Heart left ventricle (tissue), 16 donors: Measurements from ENCODE around the gene NCKAP1. TPM values are rescaled to one million over a fixed set of nuclear protein-coding genes. Genes with fewer than 3 reads are reported as not detected.
"Not testable (repeated sequence)": the region's sequence is repeated elsewhere in the genome, so short reads cannot be mapped to it uniquely, and the experiment has no call there.

ENCODE experiments used
- ATAC-seq, 4 donors: fragments of 200-7000 bp; cut with Tn5 transposase; one replicate each; pipeline ENCODE4 v1.9.1; 2020 to 2022; ENCODE audit warnings: moderate library complexity in 4 of 4, mild to moderate bottlenecking in 3 of 4, moderate number of reproducible peaks in 1 of 4
- DNase-seq, 5 donors: peaks; one replicate each; pipeline ENCODE4 v3.0.0-alpha.2; 2020
- H3K27ac ChIP-seq, 12 donors: fragments of 200-600 bp; sonication (generic) in 4 of 12; one replicate each; pipeline versions ENCODE4 v1.5.0 to v1.8.0; 2016 to 2022; ENCODE audit warnings: mild to moderate bottlenecking in 2 of 12
- H3K27me3 ChIP-seq, 9 donors: fragments of 200-600 bp; sonication (generic) in 2 of 9; one replicate each; pipeline versions ENCODE4 v1.5.1 to v1.8.0; 2016 to 2022; ENCODE audit warnings: mild to moderate bottlenecking in 3 of 9
- H3K36me3 ChIP-seq, 9 donors: fragments of 200-600 bp; sonication (generic) in 2 of 9; one replicate each; pipeline versions ENCODE4 v1.5.0 to v1.8.0; 2018 to 2022; ENCODE audit warnings: mild to moderate bottlenecking in 2 of 9
- H3K4me1 ChIP-seq, 12 donors: fragments of 200-600 bp; sonication (generic) in 4 of 12; one replicate each; pipeline versions ENCODE4 v1.5.0 to v1.8.0; 2016 to 2022; ENCODE audit warnings: mild to moderate bottlenecking in 3 of 12
- H3K4me3 ChIP-seq, 12 donors: fragments of 200-600 bp; sonication (generic) in 4 of 12; one replicate each; pipeline versions ENCODE4 v1.5.0 to v1.8.0; 2017 to 2022; ENCODE audit warnings: mild to moderate bottlenecking in 9 of 12, moderate library complexity in 4 of 12
- H3K9me3 ChIP-seq, 12 donors: fragments of 200-600 bp; sonication (generic) in 4 of 12; one replicate each; pipeline versions ENCODE4 v1.5.0 to v1.8.0; 2016 to 2022; ENCODE audit warnings: mild to moderate bottlenecking in 1 of 12
- CTCF ChIP-seq, 12 donors: fragments of 200-600 bp; sonication (generic) in 4 of 12; IDR thresholded peaks; one replicate each; pipeline versions ENCODE4 v1.5.0 to v1.8.0; 2018 to 2022; ENCODE audit warnings: antibody characterized with exemption in 12 of 12, mild to moderate bottlenecking in 5 of 12
- POLR2A ChIP-seq, 2 donors: fragments of 450-650 bp; IDR thresholded peaks; one replicate each; pipeline ENCODE4 v1.6.1; 2017; ENCODE audit warnings: antibody characterized with exemption in 2 of 2, mild to moderate bottlenecking in 2 of 2, moderate library complexity in 2 of 2
- WGBS, 4 donors: extraction: QIAGEN DNeasy Blood & Tissue Kit in 2 of 4; methylation state at CpG; one replicate each; pipeline versions ENCODE4 v1.1.5 to v1.1.7; 2013 to 2018; 5-methylcytosine and 5-hydroxymethylcytosine counted together
- intact Hi-C, 10 donors: fragments of 100-400 bp; cut with DNase I; formaldehyde crosslinking; loops; one replicate each; pipeline versions ENCODE4 v1.11.1 to v1.14.2; 2022
- polyA plus RNA-seq, 2 donors: library from polyadenylated mRNA; stranded (reverse); fragments of 200-250 nt; gene quantifications; one replicate each; pipeline ENCODE4 v1.2.3, GENCODE V29; 2013
- total RNA-seq, 9 donors: library from RNA; depleted of rRNA in 2 of 9; stranded (reverse); fragments of >200 nt in 2 of 9; fragmentation: NEBNext Ultra II Directional in 3 of 9; extraction: Animal tissue kit (Norgen Biotek cat#: 25700) in 3 of 9; gene quantifications; one replicate each; pipeline versions ENCODE4 v1.1.0 to v1.2.4, GENCODE V29; 2016 to 2023
- donor health status: ischemic (EF 13 %, LVEDD 7.1; RV severe dilation, severe dysfunction).
- donor health status: healthy with polysubstance abuse.
- donor health status: DM: no; HTN: yes; CAD: no.
- donor health status: DM: no; HTN: no; CAD: no.
- donor health status: ischemic (EF 25% LVEDD 6.9; RV normal size, moderate dysfunction).
- donor health status: ischemic (EF 25% LVEDD 5.7; RV mildly dilated, moderate dysfunction).
- donor health status: healthy.
- donor health status: DM: yes; HTN: yes; CAD: no.
- donor health status: ischemic (EF 35%, LVEDD 5.7; RV mildly dilated, moderate dysfunction).
- donor health status: nonischemic (EF 11% LVEDD 7.7; RV severe dilation, severe dysfunction).
- donor health status: DM: yes; HTN: yes; CAD: no.
- donor health status: PGD.
- donor health status: ischemic (EF 29% LVEDD 5.4; RV normal size, mild dysfunction).
- donor health status: nonischemic (EF 23%, LVEDD 6.1; RV moderate dilation, normal function).

The NCKAP1 gene
- total and polyA plus RNA-seq, 11 donors, result 33.5 to 168 (median 138) TPM

- Histone ChIP-seq H3K4me1 (peaks cover 0 to 4% (median 0%) of the 10 kb centered on the region in 12 donors), H3K27ac (no peak overlapping the region), H3K27me3 (no peaks in the 10 kb centered on the region), H3K36me3 (no peaks in the 10 kb centered on the region), H3K9me3 (no peaks in the 10 kb centered on the region), H3K4me3 (no peak overlapping the region)
- DNase-seq, result no peak
- TF ChIP-seq CTCF (IDR thresholded peaks at IDR 0.05) (no peak), POLR2A (IDR thresholded peaks at IDR 0.05) (no peak)
- intact Hi-C loops, result no loop called here
- ATAC-seq, result no peak
- WGBS, 4 donors, result 75 to 77% (median 76%) methylated on average over 6 of the region's 6 CpGs
Measured at GRCh38 chr2:182887093-182887492, 151.2 kb downstream of the NCKAP1 start.

DNA sequence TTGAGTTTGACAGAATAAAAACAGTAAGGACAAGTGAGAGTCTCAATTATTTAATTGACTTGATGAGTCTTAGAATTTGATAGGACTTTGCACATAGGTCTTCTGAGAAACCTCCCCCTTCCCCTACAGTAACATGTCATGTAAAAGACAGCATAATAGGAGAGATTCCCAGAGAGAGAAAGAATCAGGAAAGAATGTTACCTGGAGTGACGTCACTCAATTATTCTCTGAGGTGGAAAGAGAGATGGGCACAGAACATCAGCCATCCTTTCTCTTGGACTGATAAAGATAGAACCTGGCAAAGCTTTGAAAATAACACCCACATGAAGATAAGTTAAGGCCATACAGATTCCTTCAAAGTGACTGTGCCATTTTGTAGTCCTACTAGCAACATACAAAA is 152.5 kb downstream of the NCKAP1 start:
- H3K27me3 ChIP-seq, result no peaks in the 10 kb centered on the region
- TF ChIP-seq POLR2A (IDR thresholded peaks at IDR 0.05), result no peak
- no peak for TF ChIP-seq CTCF (IDR thresholded peaks at IDR 0.05)
- no peaks in the 10 kb centered on the region for H3K36me3 ChIP-seq
- DNase-seq, result no peak
- H3K4me1 ChIP-seq, result peaks cover 0 to 4% (median 0%) of the 10 kb centered on the region in 12 donors
- H3K4me3 ChIP-seq, result no peak overlapping the region
- peaks cover 0 to 7% (median 0%) of the 10 kb centered on the region in 12 donors for H3K9me3 ChIP-seq
- intact Hi-C loops, result no loop called here
- no peak overlapping the region for H3K27ac ChIP-seq
- ATAC-seq, result no peak
- 85 to 90% (median 88%) methylated on average over 1 of the region's 1 CpG for WGBS, 4 donors

GRCh38 chr2:182883451-182883850 is 154.8 kb downstream of the NCKAP1 start:
- no peak overlapping the region for H3K27ac ChIP-seq
- no peak for TF ChIP-seq CTCF (IDR thresholded peaks at IDR 0.05)
- TF ChIP-seq POLR2A (IDR thresholded peaks at IDR 0.05), result no peak
- no peak for ATAC-seq
- H3K4me3 ChIP-seq, result no peak overlapping the region
- 76 to 88% (median 83%) methylated on average over 2 of the region's 2 CpGs for WGBS, 4 donors
- no peaks in the 10 kb centered on the region for H3K27me3 ChIP-seq
- DNase-seq, result no peak
- H3K9me3 ChIP-seq, result peaks cover 0 to 23% (median 3%) of the 10 kb centered on the region in 12 donors
- no peaks in the 10 kb centered on the region for H3K36me3 ChIP-seq
- intact Hi-C loops, result no loop called here
- peaks cover 0 to 4% (median 0%) of the 10 kb centered on the region in 12 donors for H3K4me1 ChIP-seq

DNA sequence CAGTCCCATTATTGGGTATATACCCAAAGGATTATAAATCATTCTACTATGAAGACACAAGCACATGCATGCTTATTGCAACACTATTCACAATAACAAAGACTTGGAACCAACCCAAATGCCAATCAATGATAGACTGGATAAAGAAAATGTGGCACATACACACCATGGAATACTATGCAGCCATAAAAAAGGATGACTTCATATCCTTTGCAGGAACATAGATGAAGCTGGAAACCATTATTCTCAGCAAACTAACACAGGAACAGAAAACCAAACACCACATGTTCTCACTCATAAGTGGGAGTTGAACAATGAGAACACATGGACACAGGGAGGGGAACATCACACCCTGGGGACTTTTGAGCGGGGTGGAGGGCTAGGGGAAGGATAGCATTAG is 158.2 kb downstream of the NCKAP1 start:
- H3K4me1 ChIP-seq, H3K4me3 ChIP-seq, ATAC-seq, H3K36me3 ChIP-seq, DNase-seq, H3K27me3 ChIP-seq, intact Hi-C loops, H3K27ac ChIP-seq: not testable (repeated sequence)
- 84 to 100% (median 95%) methylated on average over 1 of the region's 1 CpG for WGBS, 4 donors
- H3K9me3 ChIP-seq, result peaks cover 0 to 34% (median 3%) of the 10 kb centered on the region in 12 donors

- ATAC-seq, H3K4me3 ChIP-seq, H3K36me3 ChIP-seq, intact Hi-C loops, H3K27ac ChIP-seq, DNase-seq, H3K4me1 ChIP-seq, H3K27me3 ChIP-seq: not testable (repeated sequence)
- peaks cover 0 to 34% (median 3%) of the 10 kb centered on the region in 12 donors for H3K9me3 ChIP-seq
- WGBS, 4 donors, result 93 to 97% (median 94%) methylated on average over 1 of the region's 1 CpG
Measured at GRCh38 chr2:182876653-182877052, 161.6 kb downstream of the NCKAP1 start.
